ENCODE measurements around the gene KLF3.
"Not testable (repeated sequence)": the region's sequence is repeated elsewhere in the genome, so short reads cannot be mapped to it uniquely, and the experiment has no call there.

GRCh38 chr4:38626901-38627444, 37.0 kb upstream of the KLF3 start:
- TF ChIP-seq CTCF (conservative IDR thresholded peaks at IDR 0.05; ENCODE audit: low read depth, low read length); EZH2 (IDR thresholded peaks at IDR 0.05; ENCODE audit: low read length, unreplicated experiment); EZH2phosphoT487 (IDR thresholded peaks at IDR 0.05; ENCODE audit: borderline replicate concordance, low read length): not testable (repeated sequence)
